GM12892 (cell line): Measurements from ENCODE around the gene KCTD16.

Experiments used
- POLR2A ChIP-seq: IDR thresholded peaks from 2 replicates; pipeline ENCODE4 v1.6.1; 2011; ENCODE audit warnings: low read depth, low read length, control low read depth
- POLR2AphosphoS5 ChIP-seq: IDR thresholded peaks from 2 replicates; pipeline ENCODE4 v1.6.1; 2011; ENCODE audit warnings: low read depth, low read length, control low read depth
- TAF1 ChIP-seq: IDR thresholded peaks from 2 replicates; pipeline ENCODE4 v1.6.1; 2011; ENCODE audit warnings: low read depth, mild to moderate bottlenecking, control low read depth, low read length, borderline replicate concordance

- TF ChIP-seq POLR2AphosphoS5 (no peak), TAF1 (no peak), POLR2A (no peak)
Measured at GRCh38 chr5:144433893-144434292, 263.2 kb downstream of the KCTD16 start.
